Stimulated activated CD4-positive, alpha-beta T cell treated with anti-CD3 and anti-CD28 coated beads, TNF-alpha, amount 100 ng/mL, for 48 hours (primary cell): ENCODE data around the gene EIF3F.
A peak's percentile ranks its signal among the peaks of the same experiment; 100 is the strongest.

ENCODE experiments used
- DNase-seq, 3 donors: peaks; one replicate each; pipeline ENCODE4 v3.0.0-alpha.2; 2020; ENCODE audit warnings: low read depth in 3 of 3

Gene EIF3F, protein sequence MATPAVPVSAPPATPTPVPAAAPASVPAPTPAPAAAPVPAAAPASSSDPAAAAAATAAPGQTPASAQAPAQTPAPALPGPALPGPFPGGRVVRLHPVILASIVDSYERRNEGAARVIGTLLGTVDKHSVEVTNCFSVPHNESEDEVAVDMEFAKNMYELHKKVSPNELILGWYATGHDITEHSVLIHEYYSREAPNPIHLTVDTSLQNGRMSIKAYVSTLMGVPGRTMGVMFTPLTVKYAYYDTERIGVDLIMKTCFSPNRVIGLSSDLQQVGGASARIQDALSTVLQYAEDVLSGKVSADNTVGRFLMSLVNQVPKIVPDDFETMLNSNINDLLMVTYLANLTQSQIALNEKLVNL

GRCh38 chr11:7986768-7987559 lies at the start of gene EIF3F:
TSS of gene EIF3F (plus strand) at chr11:7987337. CDS start at chr11:7987353, 16 bp downstream.
- peak; percentile 76 to 83 (median 79) for DNase-seq

DNA sequence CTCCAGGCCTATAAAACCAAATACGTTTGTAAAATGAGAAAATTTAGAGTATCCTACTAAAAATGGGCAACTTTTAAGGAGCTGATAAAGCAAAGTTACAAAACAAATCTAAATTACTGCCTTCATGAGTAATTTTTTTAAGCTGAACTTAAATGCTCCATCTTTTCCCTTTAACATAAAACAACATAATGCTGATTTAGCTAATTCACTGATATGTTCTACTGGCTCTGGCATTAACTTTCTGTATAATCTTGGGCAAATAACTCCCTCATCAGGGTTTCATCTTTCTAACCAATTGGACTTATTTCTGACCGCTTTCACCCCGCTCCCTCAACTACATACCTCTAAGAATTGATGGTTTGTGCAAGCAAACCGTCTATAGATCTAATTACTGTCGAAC lies 46.0 kb upstream of the EIF3F start:
- DNase-seq, result no peak

GRCh38 chr11:7941608-7942007 lies 45.5 kb upstream of the EIF3F start, which contains the start of gene OR10A3:
TSS of gene OR10A3 (minus strand) at chr11:7941708. CDS start at chr11:7939520, 2,188 bp downstream.
- no peak for DNase-seq

DNA sequence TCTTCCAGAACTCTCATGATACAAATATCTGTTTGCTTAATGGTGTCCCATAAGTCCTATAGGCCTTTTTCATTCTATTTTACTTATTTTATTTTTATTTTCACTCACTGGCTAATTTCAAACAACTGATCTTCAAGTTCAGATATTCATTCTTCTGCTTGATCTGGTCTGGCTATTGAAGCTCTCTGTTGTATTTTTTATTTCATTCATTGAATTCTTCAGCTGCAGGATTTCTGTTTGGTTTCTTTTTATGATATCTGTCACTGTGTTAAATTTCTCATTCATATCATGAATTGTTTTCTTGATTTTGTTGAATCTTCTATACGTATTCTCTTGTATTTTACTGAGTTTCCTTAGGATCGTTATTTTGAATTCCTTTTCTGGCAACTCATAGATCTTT lies 43.0 kb upstream of the EIF3F start:
- DNase-seq, result no peak

GRCh38 chr11:7949934-7950333 lies 37.2 kb upstream of the EIF3F start:
- DNase-seq, result no peak

DNA sequence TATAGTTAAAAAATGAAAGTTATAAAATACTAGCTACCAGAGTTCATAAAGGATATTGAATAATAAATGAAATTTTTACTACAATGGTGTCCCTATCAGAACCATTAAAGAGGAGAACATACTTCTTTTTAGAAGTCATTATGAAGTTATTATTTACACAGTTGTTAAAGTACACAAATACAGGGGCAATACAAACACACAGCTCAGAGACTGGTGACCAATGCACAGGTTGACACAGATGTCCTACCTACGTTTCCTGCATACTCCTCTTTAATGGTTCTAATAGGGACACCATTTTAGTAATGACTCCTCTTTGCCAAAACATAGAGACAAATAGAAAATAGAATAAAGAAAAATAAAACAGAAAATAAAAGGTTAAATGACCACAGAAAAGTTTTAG lies 31.9 kb upstream of the EIF3F start:
- DNase-seq, result no peak

DNA sequence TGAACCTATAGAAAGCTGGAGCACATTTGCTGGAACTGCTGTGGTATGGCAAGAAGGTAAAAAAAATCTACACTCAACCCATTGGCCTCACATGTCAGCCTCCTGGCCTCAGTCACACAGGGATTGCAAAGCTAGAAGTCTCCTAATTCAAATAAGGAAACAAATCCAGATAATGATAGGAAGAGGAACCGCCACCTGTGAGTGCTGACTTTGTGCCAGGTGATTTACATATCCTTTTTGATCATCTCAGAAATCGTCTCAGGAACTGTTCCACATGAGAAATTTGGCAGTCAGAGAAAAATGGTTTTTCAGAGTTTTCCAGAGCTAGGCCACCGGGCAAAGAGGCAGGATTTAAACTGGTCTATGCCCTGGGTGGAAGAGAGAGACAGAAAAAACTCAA lies 22.9 kb upstream of the EIF3F start:
- DNase-seq, result no peak

DNA sequence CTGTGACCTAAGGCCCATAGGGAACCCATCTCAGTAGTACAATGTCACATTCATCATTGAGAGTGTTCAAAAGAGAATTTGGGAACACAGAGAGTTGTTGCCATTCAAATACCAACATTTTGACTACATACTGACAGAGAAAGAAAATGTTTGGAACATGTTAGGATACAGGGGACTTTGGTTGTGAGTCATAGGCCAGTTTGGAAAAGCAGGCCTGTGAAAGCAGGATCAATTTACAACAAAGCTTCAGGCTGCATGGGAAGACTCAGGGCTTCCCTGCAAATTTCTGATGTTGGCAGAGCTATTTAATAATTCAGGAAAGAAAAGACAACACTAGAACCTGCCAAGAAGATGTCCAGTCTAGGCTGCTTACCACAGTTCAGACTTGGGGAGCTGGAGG lies 22.3 kb upstream of the EIF3F start:
- DNase-seq, result no peak

GRCh38 chr11:7965386-7965785 lies 21.8 kb upstream of the EIF3F start, which contains the start of gene NLRP10:
TSS of gene NLRP10 (minus strand) at chr11:7965447. CDS start at chr11:7963495, 1,952 bp downstream.
- DNase-seq, result no peak

DNA sequence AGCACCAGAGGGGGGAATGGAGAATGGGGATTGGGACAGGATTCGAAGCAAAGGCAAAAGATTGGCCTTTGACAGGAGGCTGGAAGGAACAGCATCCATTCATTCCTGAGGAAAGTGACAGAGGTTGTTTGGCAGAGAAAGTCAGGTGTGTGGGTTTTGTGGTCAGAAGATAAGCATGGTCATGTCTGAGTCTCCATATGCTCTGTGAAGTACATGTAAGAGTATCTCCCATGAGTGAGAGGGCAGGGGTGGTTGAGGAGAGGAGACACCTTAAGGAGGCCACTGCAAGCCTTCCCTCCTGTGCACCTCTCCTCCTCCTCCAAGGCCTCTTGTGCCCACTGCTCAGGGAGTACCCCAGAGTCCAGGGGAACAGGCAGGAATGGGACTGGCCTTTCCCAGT lies 20.0 kb upstream of the EIF3F start:
- DNase-seq, result no peak

DNA sequence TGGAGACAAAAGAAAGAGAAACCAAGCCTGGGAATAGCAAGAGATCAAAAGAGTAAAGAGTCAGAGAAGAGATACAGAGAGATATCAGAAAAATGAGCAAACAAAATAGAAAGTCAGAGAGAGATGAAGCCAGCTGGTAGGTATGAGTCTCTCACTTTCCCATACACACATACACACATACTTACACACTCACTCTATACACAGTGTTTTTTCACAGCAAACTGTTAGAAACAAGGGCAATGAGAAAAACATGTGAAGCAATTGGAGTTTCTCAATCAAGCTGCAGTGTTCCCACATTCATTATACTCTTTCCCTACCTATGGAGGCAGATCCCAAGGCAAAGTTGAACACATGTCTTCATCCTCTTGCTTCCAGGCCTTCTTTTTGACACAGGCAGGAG lies 19.3 kb upstream of the EIF3F start:
- no peak for DNase-seq

DNA sequence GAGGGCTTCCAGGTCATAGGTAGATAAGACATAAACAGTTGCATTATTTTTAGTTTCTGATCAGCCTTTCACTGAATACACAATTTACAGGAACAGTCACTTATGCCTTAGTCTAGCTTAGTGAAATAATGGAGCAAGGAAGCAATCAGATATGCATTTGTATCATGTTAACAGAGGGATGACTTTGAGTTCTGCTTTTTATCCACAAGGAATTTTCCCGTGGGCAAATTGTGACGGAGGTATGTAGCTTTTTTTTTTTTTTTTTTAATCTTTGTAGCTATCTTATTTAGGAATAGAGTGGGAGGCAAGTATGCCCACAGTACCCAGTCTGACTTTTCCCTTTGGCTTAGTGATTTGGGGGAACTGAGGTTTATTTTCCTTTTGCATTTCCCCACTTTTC lies 18.5 kb upstream of the EIF3F start:
- no peak for DNase-seq

GRCh38 chr11:7969756-7970646 lies 17.1 kb upstream of the EIF3F start:
- DNase-seq, result no peak

- DNase-seq, result no peak
Measured at GRCh38 chr11:7971846-7972245, 15.3 kb upstream of the EIF3F start.

DNA sequence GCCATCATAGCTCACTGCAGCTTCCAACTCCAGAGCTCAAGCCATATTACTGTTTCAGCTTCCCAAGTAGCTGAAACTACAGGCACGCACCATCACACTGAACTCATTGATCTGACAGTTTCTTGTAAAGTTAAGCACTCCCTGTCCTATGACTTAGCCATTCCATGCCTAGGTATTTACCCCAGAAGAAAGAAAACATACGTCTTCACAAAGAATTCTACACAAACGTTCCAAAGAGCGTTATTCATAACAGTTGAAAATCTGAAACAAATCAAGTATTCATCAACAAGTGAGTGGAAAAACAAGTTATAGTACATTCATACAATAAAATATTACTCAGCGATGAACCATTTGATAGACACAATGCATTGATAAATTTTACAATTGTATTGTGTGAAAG lies 14.1 kb upstream of the EIF3F start:
- no peak for DNase-seq

GRCh38 chr11:7974668-7975067 lies 12.5 kb upstream of the EIF3F start:
- no peak for DNase-seq

DNA sequence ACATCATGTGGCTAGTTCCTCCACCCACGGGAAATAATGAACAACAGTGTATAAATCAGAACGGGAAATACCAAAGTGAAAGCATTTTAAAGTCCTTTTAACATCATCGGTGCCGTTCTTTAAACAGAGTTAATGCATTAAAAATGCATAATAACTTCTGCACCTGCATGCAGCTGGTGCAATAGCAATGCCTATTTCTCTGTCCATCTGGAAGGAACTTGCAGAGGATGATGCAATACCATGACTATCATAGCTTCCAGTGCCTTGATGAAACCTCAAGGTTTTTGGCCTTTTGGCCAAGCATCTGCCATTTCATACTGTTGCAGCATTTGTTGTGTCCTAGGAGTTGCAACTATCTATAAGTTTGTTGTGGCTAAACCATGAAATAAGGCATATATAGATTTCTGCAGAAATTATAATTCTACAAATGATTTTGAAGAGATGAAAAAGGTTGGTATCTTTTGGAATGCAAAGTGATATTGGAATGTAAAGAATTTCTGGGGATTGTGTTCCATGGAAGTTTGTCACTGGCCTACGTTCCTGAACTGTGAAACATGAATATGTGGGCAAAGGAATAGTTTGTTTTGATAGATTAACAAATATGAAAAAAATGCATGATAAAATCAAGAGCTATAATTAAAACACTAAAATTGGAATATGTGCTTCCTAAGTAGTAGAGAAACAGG lies 9.8 kb upstream of the EIF3F start:
- DNase-seq, result no peak

- DNase-seq, result no peak
Measured at GRCh38 chr11:7981619-7982157, 5.4 kb upstream of the EIF3F start.

- DNase-seq, result no peak
Measured at GRCh38 chr11:7982582-7983119, 4.5 kb upstream of the EIF3F start.

DNA sequence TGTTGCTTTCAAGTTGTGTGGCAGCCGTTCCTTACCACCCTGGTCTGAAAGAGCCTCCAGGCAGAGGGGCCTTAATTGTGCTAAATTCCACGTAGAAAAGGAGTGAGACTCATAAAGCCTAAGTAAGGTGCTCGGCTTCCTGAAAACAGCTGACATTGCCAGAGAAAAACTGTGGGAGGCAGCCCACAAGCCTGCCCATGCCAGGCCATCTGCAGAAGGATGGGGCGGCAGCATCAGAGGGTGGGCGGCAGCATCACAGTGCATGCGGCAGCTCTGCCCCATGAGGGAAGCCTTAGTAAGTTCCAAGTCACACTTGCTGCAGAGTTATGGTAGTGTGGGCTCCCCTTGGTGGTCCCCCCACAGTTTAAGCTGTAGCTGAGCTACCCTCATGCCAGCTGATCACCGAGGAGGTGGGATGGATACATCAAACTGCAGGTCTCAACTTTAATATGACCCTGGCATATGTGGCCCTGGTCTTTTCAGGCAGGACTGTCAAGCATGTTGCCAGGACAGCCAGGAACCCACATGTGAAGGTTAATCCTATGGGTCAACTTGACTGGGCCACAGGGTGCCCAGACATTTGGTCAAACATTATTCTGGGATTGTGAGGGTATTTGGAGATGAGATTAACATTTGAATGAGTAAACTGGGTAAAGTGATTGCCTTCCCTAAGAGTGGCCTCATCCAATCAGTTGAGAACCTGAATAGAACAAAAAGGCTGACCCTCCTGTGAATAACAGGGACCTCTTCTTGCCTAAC lies 3.1 kb upstream of the EIF3F start:
- DNase-seq, result no peak
